Parietal lobe (tissue), 1 donor: Measurements from ENCODE around the gene KCNK15. TPM values are rescaled to one million over a fixed set of nuclear protein-coding genes. Genes with fewer than 3 reads are reported as not detected.

ENCODE experiments used
- total RNA-seq: library from RNA; depleted of rRNA; stranded (reverse); fragments of >200 nt; gene quantifications from one replicate; pipeline ENCODE4 v1.2.3, GENCODE V29; 2014

Gene KCNK15
- total RNA-seq = not detected

DNA sequence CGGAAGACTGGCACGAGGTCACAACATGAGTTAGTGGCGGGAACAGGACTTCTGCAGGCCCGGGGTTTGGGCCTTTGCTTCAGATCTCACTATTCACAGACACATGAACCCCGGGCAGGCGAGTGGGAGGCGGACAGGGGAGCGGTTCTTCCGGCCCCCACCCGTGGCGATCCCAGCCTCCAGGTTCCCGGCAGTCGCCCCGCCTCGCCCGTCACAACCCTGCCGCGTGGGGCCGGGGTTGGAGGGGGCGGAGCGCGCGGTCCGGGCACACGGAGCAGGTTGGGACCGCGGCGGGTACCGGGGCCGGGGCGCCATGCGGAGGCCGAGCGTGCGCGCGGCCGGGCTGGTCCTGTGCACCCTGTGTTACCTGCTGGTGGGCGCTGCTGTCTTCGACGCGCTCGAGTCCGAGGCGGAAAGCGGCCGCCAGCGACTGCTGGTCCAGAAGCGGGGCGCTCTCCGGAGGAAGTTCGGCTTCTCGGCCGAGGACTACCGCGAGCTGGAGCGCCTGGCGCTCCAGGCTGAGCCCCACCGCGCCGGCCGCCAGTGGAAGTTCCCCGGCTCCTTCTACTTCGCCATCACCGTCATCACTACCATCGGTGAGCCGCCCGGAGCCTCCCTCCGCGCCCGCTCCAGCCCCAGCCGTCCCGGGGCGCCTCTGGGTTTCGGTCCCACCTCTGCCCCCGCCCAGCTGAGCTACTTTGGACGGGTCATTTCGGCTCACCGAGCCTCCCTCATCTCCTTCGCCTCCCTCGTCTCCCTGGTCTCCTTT lies at the start of gene KCNK15:
Gene KCNK15 (plus strand): TSS at position 268 of the 769 bp plus-strand sequence. CDS start 46 bp downstream, at position 314.

DNA sequence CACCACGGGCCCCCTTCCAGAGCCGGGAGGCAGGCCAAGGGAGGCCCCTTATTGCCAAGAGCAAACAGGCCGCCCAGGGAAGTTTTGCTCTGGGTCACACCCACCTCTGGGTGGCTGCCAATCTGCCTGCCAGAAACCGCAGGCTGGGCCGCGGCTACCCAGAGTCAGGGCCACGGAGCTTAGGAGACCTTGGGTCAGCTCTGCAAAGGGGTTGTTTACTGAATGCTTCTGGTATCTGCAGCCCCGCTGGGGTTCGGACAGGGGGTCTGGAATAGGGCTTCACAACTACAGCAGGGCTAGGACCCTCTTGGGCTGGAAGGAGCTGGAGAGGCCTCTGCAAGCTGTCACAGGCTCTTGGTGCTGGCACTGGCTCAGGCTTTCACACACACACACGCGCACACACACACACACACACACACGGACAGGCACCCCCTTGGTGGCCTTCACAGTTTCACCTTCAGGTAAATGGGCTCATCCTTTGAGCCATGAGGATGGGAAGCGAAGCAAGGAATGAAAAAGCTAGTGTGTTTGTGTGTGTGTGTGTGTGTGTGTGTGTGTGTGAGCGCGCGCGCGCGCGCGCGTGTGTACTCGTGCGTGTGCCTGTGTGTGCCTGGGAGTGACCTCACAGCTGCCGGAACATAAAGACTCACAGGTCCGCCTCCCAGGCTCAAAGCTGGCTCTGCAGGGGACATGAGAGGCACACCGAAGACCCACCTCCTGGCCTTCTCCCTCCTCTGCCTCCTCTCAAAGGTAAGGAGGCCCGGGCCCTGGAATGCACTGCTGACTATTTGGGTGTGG lies 30.8 kb upstream of the KCNK15 start, which contains the start of gene CCN5:
Gene CCN5 (plus strand): TSS at position 669 of the 798 bp plus-strand sequence. CDS start 22 bp downstream, at position 691.

Other genes starting within 250 kb of the KCNK15 start
- 67.6 TPM for gene SERINC3, start 223.8 kb upstream of the KCNK15 start, total RNA-seq
- 23.2 TPM for gene PKIG, start 163.3 kb upstream of the KCNK15 start, total RNA-seq
- 0.63 TPM for gene ADA, start 94.2 kb upstream of the KCNK15 start, total RNA-seq
- not detected for gene CCN5, start 30.5 kb upstream of the KCNK15 start, total RNA-seq
- 52.0 TPM for gene RIMS4, start 64.7 kb downstream of the KCNK15 start, total RNA-seq
- 127 TPM for gene YWHAB, start 139.8 kb downstream of the KCNK15 start, total RNA-seq
- 13.8 TPM for gene PABPC1L, start 164.2 kb downstream of the KCNK15 start, total RNA-seq
- gene TOMM34, start 214.5 kb downstream of the KCNK15 start, total RNA-seq = 6.6 TPM
- 59.5 TPM for gene STK4, start 220.6 kb downstream of the KCNK15 start, total RNA-seq